Gastroesophageal sphincter (tissue), 4 donors: ENCODE results near the gene ARTN. TPM values are rescaled to one million over a fixed set of nuclear protein-coding genes. Genes with fewer than 3 reads are reported as not detected.

ENCODE experiments used
- ATAC-seq: fragments of 150-250 bp; one replicate; pipeline ENCODE4 v1.9.1; 2016; ENCODE audit warnings: mild to moderate bottlenecking, moderate library complexity
- H3K27ac ChIP-seq, 4 donors: fragments of 200-600 bp; sonication (generic) in 3 of 4; 1 replicate in 3 of 4; 2 replicates in 1 of 4; pipeline ENCODE4 v1.5.1; 2016 to 2019
- H3K27me3 ChIP-seq: fragments of 200-600 bp; sonication (generic); one replicate; pipeline ENCODE4 v1.5.1; 2019
- H3K36me3 ChIP-seq, 2 donors: fragments of 200-600 bp; sonication (generic); one replicate each; pipeline ENCODE4 v1.5.1; 2019; ENCODE audit warnings: control low read depth in 1 of 2
- H3K4me1 ChIP-seq, 3 donors: fragments of 200-600 bp; sonication (generic); 1 replicate in 2 of 3; 2 replicates in 1 of 3; pipeline ENCODE4 v1.5.1; 2016 to 2019; ENCODE audit warnings: control low read depth in 2 of 3
- H3K4me3 ChIP-seq, 2 donors: fragments of 200-600 bp; sonication (generic); one replicate each; pipeline ENCODE4 v1.5.1; 2019; ENCODE audit warnings: mild to moderate bottlenecking in 1 of 2, moderate library complexity in 1 of 2
- H3K9me3 ChIP-seq, 3 donors: fragments of 200-600 bp; sonication (generic); one replicate each; pipeline ENCODE4 v1.5.1; 2017 to 2019; ENCODE audit warnings: control low read depth in 2 of 3
- EP300 ChIP-seq: sonication (generic); formaldehyde crosslinking; IDR thresholded peaks from one replicate; pipeline ENCODE4 v1.6.1; 2017; ENCODE audit warnings: antibody characterized with exemption, mild to moderate bottlenecking
- POLR2A ChIP-seq, 2 donors: fragments of 450-650 bp; IDR thresholded peaks; one replicate each; pipeline ENCODE4 v1.6.1; 2017; ENCODE audit warnings: antibody characterized with exemption in 2 of 2, mild to moderate bottlenecking in 2 of 2, moderate library complexity in 1 of 2
- POLR2AphosphoS5 ChIP-seq: sonication (generic); formaldehyde crosslinking; IDR thresholded peaks from one replicate; pipeline ENCODE4 v1.6.1; 2017; ENCODE audit warnings: antibody characterized with exemption
- WGBS, 2 donors: methylation state at CpG; one replicate each; pipeline ENCODE4 v1.1.5; 2018; ENCODE audit warnings: low coverage in 1 of 2; 5-methylcytosine and 5-hydroxymethylcytosine counted together
- total RNA-seq, 4 donors: library from RNA; depleted of rRNA; stranded (reverse); fragments of >200 nt; gene quantifications; one replicate each; pipeline ENCODE4 v1.1.0, GENCODE V29; 2016
- TF ChIP-seq, protein P1 (sequence below), 4 experiments: fragments of 200-600 bp in 2 of 4; fragments of 450-650 bp in 2 of 4; sonication (generic) in 1 of 4; IDR thresholded peaks; one replicate each; pipeline ENCODE4 v1.5.1; 2017 to 2019; ENCODE audit warnings: antibody characterized with exemption in 4 of 4, mild to moderate bottlenecking in 2 of 4, moderate library complexity in 2 of 4

ARTN gene
- total RNA-seq, 4 donors from 2014 or later = 0.47 to 0.81 TPM; not detected in 2

DNA sequence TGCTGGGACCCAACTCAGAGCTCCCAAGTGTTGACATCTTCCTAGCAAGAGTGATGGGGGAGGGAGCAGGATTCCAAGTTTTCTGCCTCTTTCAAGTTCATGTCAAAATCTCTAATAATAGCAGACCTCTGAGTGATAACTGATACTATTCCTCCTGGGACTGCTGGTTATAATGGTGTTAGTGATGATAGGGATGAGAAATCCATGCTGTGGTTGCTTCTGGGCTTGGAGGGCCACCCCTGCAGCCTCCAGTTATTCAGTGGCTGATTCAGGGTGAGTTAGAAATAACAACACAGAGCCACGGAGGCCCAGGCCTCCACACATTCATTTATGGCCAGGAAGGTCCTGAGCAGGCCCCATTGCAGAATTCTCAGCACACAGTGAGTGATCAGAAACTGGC, 40.6 kb upstream of the ARTN start:
- Histone ChIP-seq H3K27me3 (no peaks in the 10 kb centered on the region), H3K36me3 (peaks cover 0 to 40% of the 10 kb centered on the region in 2 donors), H3K4me1 (no peaks in the 10 kb centered on the region), H3K27ac (no peak overlapping the region), H3K9me3 (no peaks in the 10 kb centered on the region), H3K4me3 (no peak overlapping the region)
- no peak for ATAC-seq
- TF ChIP-seq EP300 = no peak
- no peak for TF ChIP-seq POLR2AphosphoS5
- no peak for TF ChIP-seq POLR2A (IDR thresholded peaks at IDR 0.05)
- TF ChIP-seq, protein P1, sequence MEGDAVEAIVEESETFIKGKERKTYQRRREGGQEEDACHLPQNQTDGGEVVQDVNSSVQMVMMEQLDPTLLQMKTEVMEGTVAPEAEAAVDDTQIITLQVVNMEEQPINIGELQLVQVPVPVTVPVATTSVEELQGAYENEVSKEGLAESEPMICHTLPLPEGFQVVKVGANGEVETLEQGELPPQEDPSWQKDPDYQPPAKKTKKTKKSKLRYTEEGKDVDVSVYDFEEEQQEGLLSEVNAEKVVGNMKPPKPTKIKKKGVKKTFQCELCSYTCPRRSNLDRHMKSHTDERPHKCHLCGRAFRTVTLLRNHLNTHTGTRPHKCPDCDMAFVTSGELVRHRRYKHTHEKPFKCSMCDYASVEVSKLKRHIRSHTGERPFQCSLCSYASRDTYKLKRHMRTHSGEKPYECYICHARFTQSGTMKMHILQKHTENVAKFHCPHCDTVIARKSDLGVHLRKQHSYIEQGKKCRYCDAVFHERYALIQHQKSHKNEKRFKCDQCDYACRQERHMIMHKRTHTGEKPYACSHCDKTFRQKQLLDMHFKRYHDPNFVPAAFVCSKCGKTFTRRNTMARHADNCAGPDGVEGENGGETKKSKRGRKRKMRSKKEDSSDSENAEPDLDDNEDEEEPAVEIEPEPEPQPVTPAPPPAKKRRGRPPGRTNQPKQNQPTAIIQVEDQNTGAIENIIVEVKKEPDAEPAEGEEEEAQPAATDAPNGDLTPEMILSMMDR (IDR thresholded peaks at IDR 0.05) = no peak
- WGBS, 2 donors = no CpG with 5 or more reads among the region's 1 CpG

DNA sequence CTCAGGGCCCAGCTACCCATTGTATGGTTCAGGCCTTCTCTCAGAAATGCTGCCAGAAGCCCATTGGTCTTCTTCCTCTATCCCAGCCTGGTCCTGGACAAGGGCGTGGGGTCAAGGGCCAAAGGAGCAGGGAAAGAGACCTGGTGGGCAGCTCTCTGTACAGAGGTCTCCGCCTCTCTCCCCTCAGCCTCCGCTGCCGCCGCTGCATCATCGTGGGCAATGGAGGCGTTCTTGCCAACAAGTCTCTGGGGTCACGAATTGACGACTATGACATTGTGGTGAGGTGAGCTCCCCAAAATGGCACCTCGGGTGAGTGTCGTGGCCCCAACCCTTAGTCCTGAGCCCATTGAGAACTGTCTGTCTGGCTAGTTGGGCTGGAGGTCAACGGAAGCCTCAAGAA, 34.6 kb upstream of the ARTN start:
- no peaks in the 10 kb centered on the region for H3K4me1 ChIP-seq
- ATAC-seq = no peak
- no peaks in the 10 kb centered on the region for H3K27me3 ChIP-seq
- WGBS, 2 donors = 100% methylated on average over 1 of the region's 12 CpGs; no CpG with 5 or more reads in 1 of the 2 donors
- TF ChIP-seq, protein P1 (IDR thresholded peaks at IDR 0.05) = no peak
- TF ChIP-seq EP300 (no peak), POLR2A (IDR thresholded peaks at IDR 0.05) (no peak), POLR2AphosphoS5 (no peak)
- peaks cover 0 to 90% of the 10 kb centered on the region in 2 donors for H3K36me3 ChIP-seq
- H3K27ac ChIP-seq = no peak overlapping the region
- H3K9me3 ChIP-seq = no peaks in the 10 kb centered on the region
- H3K4me3 ChIP-seq = no peak overlapping the region

DNA sequence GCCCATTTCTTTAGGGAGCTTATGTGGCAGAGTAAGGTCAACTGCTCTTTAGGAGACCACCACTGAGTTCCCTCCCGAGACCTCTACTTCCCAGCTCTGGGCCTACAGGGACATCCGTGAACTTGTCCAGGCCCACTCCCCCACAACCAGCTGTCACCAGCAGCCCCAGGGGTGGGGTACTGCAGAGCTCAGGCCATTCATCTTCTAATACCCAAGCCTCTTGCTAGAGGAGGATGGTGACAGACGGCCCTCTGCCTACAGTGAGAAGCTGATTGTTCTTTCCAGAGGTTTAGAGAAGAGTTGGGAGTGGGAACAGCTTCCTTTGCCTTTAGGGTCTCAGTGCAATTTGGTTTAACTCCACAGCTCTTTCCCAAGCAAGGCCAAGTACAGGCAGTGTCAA, 33.2 kb upstream of the ARTN start:
- no peaks in the 10 kb centered on the region for H3K27me3 ChIP-seq
- TF ChIP-seq POLR2A (IDR thresholded peaks at IDR 0.05) (no peak), POLR2AphosphoS5 (no peak)
- no peaks in the 10 kb centered on the region for H3K9me3 ChIP-seq
- no peak overlapping the region for H3K27ac ChIP-seq
- 75% methylated on average over 2 of the region's 3 CpGs; no CpG with 5 or more reads in 1 of the 2 donors for WGBS, 2 donors
- no peak overlapping the region for H3K4me3 ChIP-seq
- no peaks in the 10 kb centered on the region for H3K4me1 ChIP-seq
- no peak for ATAC-seq
- H3K36me3 ChIP-seq = peaks cover 0 to 80% of the 10 kb centered on the region in 2 donors

DNA sequence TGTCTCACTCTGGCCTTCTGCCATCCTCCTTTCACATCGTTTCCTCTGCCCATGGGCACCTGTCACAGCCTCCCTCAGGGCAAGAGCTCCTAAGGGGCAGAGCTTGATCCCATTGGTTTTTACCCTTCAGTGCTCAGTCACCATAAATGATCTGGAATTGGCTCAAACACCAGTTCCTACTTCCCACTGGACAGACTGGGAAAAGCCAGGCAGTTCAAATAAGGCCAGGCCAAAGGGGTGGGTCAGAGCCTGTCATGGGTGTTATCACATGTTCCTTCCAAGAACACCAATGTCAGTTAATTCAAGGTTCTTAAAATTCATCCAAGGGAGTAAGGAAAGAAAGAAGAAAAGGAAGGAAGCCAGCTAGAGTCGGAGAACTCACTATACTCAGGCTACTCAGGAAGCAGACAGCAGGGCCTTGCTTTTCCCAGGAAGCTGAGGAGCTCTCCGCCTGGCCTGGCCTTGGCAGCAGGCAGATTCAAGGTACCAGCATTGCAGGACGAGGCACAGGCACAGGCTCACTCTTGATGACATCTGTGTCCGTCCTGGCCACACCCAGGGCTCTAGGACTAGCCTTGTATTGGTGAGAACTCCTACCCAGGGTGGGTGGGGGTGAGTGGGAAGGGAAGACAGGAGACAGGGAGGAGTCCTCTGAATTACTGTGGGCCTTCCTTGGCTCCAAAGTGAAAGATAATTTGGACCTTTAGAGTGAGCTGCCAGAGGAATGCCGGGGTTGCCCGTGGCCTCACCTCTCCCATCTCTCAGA, 32.2 kb upstream of the ARTN start:
- TF ChIP-seq, protein P1 (IDR thresholded peaks at IDR 0.05) = no peak
- TF ChIP-seq POLR2AphosphoS5 (no peak), POLR2A (IDR thresholded peaks at IDR 0.05) (no peak), EP300 (no peak)
- WGBS, 2 donors = 75 to 78% methylated on average over 2 to 4 of the region's 7 CpGs
- Histone ChIP-seq H3K27me3 (no peaks in the 10 kb centered on the region), H3K9me3 (no peaks in the 10 kb centered on the region), H3K4me3 (no peak overlapping the region), H3K36me3 (peaks cover 0 to 70% of the 10 kb centered on the region in 2 donors), H3K27ac (peak overlapping the region in 1 of 4 donors; percentile 3), H3K4me1 (no peaks in the 10 kb centered on the region)
- no peak for ATAC-seq

DNA sequence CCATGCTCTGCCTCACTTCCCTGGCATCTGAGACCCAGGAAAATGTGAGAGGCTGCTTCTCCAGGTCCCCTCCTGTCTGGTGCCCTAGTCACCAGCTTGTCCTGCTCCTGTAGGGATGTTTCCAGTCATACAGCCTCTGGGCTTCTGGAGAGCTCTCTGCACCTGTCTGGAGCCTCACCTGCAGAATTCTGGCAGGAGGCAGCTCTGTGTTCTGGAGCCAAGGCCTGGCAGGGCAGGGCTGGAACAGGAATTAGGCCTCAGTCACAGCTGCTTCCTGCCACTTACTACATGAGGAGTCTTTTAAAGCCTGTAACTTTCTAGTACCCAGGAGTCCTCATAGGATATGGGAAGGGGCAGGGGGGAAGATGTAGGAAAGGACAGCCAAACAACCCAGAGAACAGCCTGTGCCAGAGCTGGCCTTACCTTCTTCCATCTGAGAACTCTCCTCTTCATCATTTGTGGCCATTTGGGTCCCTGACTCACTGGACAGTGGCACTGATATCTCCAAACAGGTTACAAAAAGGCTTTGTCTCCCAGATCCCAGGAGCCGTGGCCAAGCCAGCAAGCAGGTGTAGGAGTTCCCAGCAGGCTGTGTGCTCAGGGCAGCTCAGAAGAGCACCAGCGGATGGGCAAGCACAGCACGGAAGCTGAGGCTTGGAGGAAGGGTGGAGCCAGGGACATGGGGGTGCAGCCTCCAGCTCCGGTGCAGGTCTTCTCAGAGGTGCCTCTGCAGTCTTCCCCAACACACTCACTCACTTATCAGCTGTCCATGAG, 31.4 kb upstream of the ARTN start:
- peaks cover 0 to 72% of the 10 kb centered on the region in 2 donors for H3K36me3 ChIP-seq
- WGBS, 2 donors = 100% methylated on average over 3 of the region's 4 CpGs; no CpG with 5 or more reads in 1 of the 2 donors

More for the DNA sequence above, 31.4 kb upstream of the ARTN start:
- Histone ChIP-seq H3K27me3 (no peaks in the 10 kb centered on the region), H3K4me3 (no peak overlapping the region), H3K27ac (no peak overlapping the region), H3K9me3 (no peaks in the 10 kb centered on the region), H3K4me1 (no peaks in the 10 kb centered on the region)
- ATAC-seq = no peak
- TF ChIP-seq, protein P1 (IDR thresholded peaks at IDR 0.05) = no peak
- TF ChIP-seq POLR2A (IDR thresholded peaks at IDR 0.05) (no peak), EP300 (no peak), POLR2AphosphoS5 (no peak)
